Measurements from ENCODE around the gene OPA3.
A peak's percentile ranks its signal among the peaks of the same experiment; 100 is the strongest.
"Not testable (repeated sequence)": the region's sequence is repeated elsewhere in the genome, so short reads cannot be mapped to it uniquely, and the experiment has no call there.

The OPA3 gene

GRCh38 chr19:45522010-45522941 lies 62.3 kb downstream of the OPA3 start:
- no peak for DNase-seq (ENCODE audit: low read depth, low spot score)

- no peak for DNase-seq (ENCODE audit: low read depth, low spot score)
Observed at GRCh38 chr19:45518469-45518826, 66.2 kb downstream of the OPA3 start.

GRCh38 chr19:45517641-45518468 lies 66.7 kb downstream of the OPA3 start:
- DNase-seq (ENCODE audit: low read depth, low spot score) = no peak

DNA sequence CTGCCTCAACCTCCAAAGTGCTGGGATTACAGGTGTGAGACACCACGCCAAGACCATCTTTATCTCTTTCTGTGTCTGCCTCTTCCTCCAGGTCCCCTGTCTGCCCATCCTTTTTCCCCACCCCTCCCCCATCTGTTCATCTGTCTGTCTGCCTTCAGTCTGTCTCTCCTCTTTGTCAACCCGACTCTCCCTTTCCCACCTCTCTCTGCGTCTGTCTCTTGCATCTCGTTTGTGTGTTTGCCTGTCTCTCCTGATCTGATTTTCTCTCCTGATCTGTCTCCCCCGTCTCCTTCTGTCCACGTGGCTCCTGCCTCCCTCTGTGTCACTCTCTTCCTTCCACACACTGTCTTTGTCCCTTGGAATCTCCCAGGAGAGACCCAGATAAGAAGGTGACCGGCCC lies 67.4 kb downstream of the OPA3 start:
- no peak for DNase-seq (ENCODE audit: low read depth, low spot score)

GRCh38 chr19:45515807-45516401 lies 68.7 kb downstream of the OPA3 start:
- no peak for DNase-seq (ENCODE audit: low read depth, low spot score)

- no peak for DNase-seq (ENCODE audit: low read depth, low spot score)
Observed at GRCh38 chr19:45515081-45515624, 69.4 kb downstream of the OPA3 start.

GRCh38 chr19:45514376-45515051 lies 70.1 kb downstream of the OPA3 start:
- DNase-seq (ENCODE audit: low read depth, low spot score) = no peak

DNA sequence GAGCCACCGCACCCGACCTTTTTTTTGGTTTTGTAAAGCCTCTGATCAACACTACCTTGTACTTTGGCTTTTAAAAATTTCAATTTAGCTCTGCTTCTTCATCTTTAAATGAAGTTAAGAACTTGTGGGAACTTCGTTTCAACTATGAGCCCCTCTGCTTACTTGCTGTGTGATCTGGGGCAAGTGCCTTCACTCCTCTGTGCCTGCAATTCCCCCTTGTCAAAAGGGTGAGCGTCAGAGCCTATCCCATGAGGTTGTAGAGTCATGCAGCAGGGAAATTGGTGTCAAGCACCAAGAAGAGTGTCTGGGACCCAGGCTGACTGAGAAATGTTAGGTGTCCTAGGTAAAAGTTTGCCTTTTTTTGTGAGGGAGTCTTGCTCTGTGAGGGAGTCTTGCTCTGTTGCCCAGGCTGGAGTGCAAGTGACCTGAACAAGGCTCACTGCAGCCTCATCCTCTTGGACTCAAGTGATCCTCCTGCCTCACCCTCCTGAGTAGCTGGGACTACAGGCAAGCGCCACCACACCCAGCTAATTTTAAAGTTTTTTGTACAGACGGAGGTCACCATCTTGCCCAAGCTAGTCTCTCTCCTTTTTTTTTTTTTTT lies 71.6 kb downstream of the OPA3 start:
- no peak for DNase-seq (ENCODE audit: low read depth, low spot score)

- no peak for DNase-seq (ENCODE audit: low read depth, low spot score)
Observed at GRCh38 chr19:45511074-45511473, 73.5 kb downstream of the OPA3 start.

DNA sequence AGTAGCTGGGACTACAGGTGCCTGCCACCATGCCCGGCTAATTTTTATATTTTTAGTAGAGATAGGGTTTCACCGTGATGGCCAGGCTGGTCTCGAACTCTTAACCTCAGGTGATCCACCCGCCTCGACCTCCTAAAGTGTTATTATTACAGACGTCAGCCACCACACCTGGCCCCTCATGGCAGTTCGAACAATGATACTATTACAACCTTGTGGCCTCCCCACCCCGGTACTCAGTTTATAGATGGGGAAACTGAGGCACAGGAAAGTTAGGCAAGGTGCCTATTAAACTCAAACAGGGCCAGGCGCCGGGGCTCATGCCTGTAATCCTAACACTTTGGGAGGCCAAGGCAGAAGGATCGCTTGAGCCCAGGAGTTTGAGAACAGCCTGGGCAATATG lies 74.2 kb downstream of the OPA3 start:
- not testable (repeated sequence) for DNase-seq (ENCODE audit: low read depth, low spot score)

DNA sequence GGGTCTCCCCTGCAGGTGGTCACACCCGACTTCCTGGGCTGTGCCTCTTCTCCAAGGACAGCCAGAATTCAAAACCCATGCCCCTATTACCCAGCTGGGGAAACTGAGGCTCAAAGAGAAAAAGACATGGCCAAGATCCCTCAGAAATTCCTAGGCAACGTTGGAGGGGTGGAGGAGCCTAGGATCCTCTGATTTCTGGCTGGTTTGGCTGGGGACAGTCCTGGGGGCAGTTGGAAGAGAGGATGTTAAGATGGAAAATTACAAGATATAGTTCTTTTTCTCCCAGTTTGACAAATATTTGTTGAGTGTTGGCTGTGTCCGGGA lies 74.9 kb downstream of the OPA3 start:
- DNase-seq (ENCODE audit: low read depth, low spot score) = no peak

- DNase-seq (ENCODE audit: low read depth, low spot score) = no peak
Observed at GRCh38 chr19:45508861-45509691, 75.5 kb downstream of the OPA3 start.

DNA sequence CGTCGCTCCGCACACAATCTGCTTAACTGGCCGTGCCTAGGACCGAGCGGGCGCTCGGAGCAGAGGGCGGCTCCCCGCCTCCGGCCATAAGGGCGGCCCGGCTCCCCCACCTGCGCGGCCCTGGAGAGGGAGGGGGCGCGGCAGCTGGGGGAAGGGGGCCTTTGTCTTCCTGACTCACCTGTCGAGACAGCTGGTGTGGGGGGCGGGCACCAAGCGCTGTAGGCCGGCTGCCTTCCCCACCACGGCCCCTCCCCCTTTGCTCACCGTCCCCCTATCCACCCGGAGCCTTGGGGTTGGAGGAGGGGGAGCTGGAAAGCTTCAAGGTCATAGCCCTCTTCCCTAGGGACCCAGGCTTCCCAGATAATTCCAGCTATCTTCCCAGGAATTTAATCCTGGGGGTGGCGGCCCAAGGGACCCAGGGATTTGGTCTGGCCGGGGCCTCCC lies 76.2 kb downstream of the OPA3 start:
- no peak for DNase-seq (ENCODE audit: low read depth, low spot score)

DNA sequence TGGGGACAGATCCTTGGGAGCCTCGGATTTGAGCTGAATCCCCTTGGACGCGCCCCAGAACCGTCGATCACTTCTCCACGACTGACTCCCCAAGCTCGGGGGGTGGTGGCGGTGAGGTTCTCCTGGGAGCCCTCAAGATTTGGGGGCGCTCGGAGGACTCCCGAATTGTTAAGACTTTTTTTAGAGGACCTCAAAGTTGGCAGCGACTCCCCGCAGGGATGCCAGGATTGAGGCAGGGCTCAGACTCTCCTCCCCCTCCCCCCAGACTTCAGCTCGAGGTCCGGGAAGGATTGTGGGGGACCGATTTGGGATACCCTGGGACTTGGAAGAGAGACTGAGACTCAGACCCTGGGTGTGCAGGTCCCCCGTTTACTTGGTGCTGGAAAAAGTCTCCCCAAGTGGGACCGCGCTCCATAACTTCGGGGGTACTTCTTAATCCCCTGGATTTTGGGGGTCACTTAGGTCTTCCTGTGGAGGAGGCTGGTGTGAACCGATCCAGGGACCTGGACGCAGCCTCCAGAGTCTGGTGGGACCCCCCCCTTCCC lies 76.7 kb downstream of the OPA3 start:
- no peak for DNase-seq (ENCODE audit: low read depth, low spot score)

GRCh38 chr19:45506989-45507871 lies 77.4 kb downstream of the OPA3 start, which contains the start of gene VASP:
Gene VASP (plus strand): TSS chr19:45507479. CDS start chr19:45507772, 293 bp downstream.
- peak; percentile 93 for DNase-seq (ENCODE audit: low read depth, low spot score)

DNA sequence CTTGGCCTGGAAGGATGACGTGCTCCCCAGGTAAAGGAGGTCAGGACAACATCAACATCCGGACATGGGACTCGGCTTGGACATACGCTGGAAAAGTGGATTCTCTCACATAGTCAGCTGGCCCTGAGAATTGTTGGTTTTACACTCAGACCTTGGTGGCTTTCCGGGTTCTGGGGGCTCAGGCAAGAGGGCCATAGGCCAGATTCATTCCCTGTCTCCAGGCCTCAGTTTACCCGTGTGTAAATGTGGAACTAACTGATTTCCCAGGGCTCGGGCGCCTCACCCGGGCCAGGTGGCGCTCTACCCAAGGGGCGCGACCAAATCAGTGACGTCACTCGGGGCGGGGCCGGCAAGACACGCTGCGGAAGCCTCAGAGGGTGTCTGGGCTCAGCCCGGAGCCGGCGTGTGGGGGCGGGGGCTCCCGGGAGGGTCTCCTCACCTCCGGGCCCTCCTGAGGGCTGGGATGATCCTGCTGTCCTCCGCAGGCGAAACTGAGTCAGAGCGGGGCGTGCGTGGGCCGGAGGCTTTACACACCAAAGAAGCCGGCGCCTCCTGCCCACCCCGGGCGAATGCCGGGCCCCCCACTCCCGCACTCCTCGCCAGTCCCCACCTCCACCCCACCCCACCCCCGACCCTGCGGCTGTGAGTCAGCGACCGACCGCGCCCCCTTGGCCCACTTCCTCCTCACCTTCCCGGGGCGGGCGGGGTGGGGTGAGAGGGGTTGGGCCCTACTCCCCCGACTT lies 78.2 kb downstream of the OPA3 start:
- DNase-seq (ENCODE audit: low read depth, low spot score) = peak; percentile 97

- no peak for DNase-seq (ENCODE audit: low read depth, low spot score)
Observed at GRCh38 chr19:45505996-45506245, 78.7 kb downstream of the OPA3 start.
